G401 (cell line): ENCODE results near the gene KIF16B. TPM values are rescaled to one million over a fixed set of nuclear protein-coding genes. Genes with fewer than 3 reads are reported as not detected.

Experiments
- total RNA-seq: library from RNA; depleted of rRNA; stranded (reverse); fragments of >200 nt; shearing (Covaris generic); gene quantifications from 2 replicates; pipeline ENCODE4 v1.2.3, GENCODE V29; 2014; rRNA removed

The KIF16B gene
- total RNA-seq, 1 experiment from 2014 or later = 23.7 TPM

Other genes starting within 250 kb of the KIF16B start
- gene SNRPB2, start 156.6 kb upstream of the KIF16B start, total RNA-seq = 82.2 and 105 TPM in 2 replicates
- not detected in 2 replicates for gene OTOR, start 174.9 kb upstream of the KIF16B start, total RNA-seq